ENCODE results near the gene MYH11.

DNA sequence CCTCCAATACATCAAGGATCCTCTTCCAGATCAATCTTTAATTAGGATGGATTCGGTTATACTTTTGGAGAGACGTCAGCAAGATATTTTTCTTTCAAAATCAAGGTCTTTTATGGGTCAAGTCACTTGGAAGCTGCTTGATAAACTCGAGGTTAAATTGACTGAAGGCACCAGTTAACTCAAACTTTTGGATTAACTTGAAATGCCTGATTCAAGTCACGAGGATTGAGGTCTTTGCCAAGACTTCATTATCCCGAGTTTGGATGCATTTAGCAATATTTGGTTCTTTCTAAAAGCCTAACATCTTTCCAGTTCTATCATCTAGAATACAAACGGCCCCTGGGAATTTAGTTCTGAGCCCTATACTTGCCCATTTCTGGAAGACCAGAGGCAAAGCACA is 82.9 kb downstream of the MYH11 start:
- TF ChIP-seq, protein P1, sequence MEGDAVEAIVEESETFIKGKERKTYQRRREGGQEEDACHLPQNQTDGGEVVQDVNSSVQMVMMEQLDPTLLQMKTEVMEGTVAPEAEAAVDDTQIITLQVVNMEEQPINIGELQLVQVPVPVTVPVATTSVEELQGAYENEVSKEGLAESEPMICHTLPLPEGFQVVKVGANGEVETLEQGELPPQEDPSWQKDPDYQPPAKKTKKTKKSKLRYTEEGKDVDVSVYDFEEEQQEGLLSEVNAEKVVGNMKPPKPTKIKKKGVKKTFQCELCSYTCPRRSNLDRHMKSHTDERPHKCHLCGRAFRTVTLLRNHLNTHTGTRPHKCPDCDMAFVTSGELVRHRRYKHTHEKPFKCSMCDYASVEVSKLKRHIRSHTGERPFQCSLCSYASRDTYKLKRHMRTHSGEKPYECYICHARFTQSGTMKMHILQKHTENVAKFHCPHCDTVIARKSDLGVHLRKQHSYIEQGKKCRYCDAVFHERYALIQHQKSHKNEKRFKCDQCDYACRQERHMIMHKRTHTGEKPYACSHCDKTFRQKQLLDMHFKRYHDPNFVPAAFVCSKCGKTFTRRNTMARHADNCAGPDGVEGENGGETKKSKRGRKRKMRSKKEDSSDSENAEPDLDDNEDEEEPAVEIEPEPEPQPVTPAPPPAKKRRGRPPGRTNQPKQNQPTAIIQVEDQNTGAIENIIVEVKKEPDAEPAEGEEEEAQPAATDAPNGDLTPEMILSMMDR (IDR thresholded peaks at IDR 0.05; ENCODE audit: low read depth, low read length): no peak
- no peak for TF ChIP-seq POLR2A (IDR thresholded peaks at IDR 0.05; ENCODE audit: extremely low read depth, insufficient read length)
